Measurements from ENCODE around the gene RFPL1. TPM values are rescaled to one million over a fixed set of nuclear protein-coding genes. Genes with fewer than 3 reads are reported as not detected.

RFPL1 gene
- total RNA-seq, 1 donor from 2014 or later = not detected

GRCh38 chr22:29480262-29480511 lies 41.8 kb downstream of the RFPL1 start:
- H3K27ac ChIP-seq = no peak overlapping the region
- peaks cover 16% of the 10 kb centered on the region for H3K4me1 ChIP-seq
- H3K27me3 ChIP-seq = peaks cover 14% of the 10 kb centered on the region
- TF ChIP-seq POLR2A (IDR thresholded peaks at IDR 0.05) = no peak
- TF ChIP-seq CTCF (IDR thresholded peaks at IDR 0.05) = no peak
- no peak for TF ChIP-seq POLR2AphosphoS5 (IDR thresholded peaks at IDR 0.05; ENCODE audit: insufficient read depth in 1 of 2, low read depth in 1 of 2)
- intact Hi-C loops (cut with DNase I) = no loop called here
- no peak for DNase-seq (ENCODE audit: extremely low spot score in 2 of 2)
- no peaks in the 10 kb centered on the region for H3K9me3 ChIP-seq
- peak overlapping the region in 1 of 2 donors; percentile 40 for H3K4me3 ChIP-seq
- no peaks in the 10 kb centered on the region for H3K36me3 ChIP-seq

- DNase-seq (ENCODE audit: extremely low spot score in 2 of 2) = no peak
- Histone ChIP-seq H3K4me1 (peaks cover 16% of the 10 kb centered on the region), H3K27ac (no peak overlapping the region), H3K27me3 (peaks cover 14% of the 10 kb centered on the region), H3K9me3 (no peaks in the 10 kb centered on the region), H3K4me3 (peak overlapping the region; percentile 5 to 40), H3K36me3 (no peaks in the 10 kb centered on the region)
- intact Hi-C loops (cut with DNase I) = no loop called here
- TF ChIP-seq POLR2AphosphoS5 (IDR thresholded peaks at IDR 0.05; ENCODE audit: insufficient read depth in 1 of 2, low read depth in 1 of 2) (no peak), CTCF (IDR thresholded peaks at IDR 0.05) (no peak), POLR2A (IDR thresholded peaks at IDR 0.05) (no peak)
Observed at GRCh38 chr22:29480512-29481264, 42.3 kb downstream of the RFPL1 start.

GRCh38 chr22:29481265-29482000 lies 43.0 kb downstream of the RFPL1 start:
- peaks cover 14% of the 10 kb centered on the region for H3K27me3 ChIP-seq
- no peak for DNase-seq (ENCODE audit: extremely low spot score in 2 of 2)
- H3K27ac ChIP-seq = no peak overlapping the region
- no peaks in the 10 kb centered on the region for H3K9me3 ChIP-seq
- H3K4me1 ChIP-seq = peaks cover 16% of the 10 kb centered on the region
- H3K36me3 ChIP-seq = no peaks in the 10 kb centered on the region
- intact Hi-C loops (cut with DNase I) = no loop called here
- H3K4me3 ChIP-seq = peak overlapping the region; percentile 5 to 40
- TF ChIP-seq POLR2AphosphoS5 (IDR thresholded peaks at IDR 0.05; ENCODE audit: insufficient read depth in 1 of 2, low read depth in 1 of 2) (no peak), CTCF (IDR thresholded peaks at IDR 0.05) (no peak), POLR2A (IDR thresholded peaks at IDR 0.05) (no peak)

GRCh38 chr22:29482253-29482652 lies 43.9 kb downstream of the RFPL1 start:
- H3K27ac ChIP-seq = no peak overlapping the region
- H3K9me3 ChIP-seq = no peaks in the 10 kb centered on the region
- DNase-seq (ENCODE audit: extremely low spot score in 2 of 2) = no peak
- H3K27me3 ChIP-seq = peaks cover 14% of the 10 kb centered on the region
- H3K4me3 ChIP-seq = no peak overlapping the region
- TF ChIP-seq POLR2AphosphoS5 (IDR thresholded peaks at IDR 0.05; ENCODE audit: insufficient read depth in 1 of 2, low read depth in 1 of 2) (no peak), POLR2A (IDR thresholded peaks at IDR 0.05) (no peak), CTCF (IDR thresholded peaks at IDR 0.05) (no peak)
- intact Hi-C loops (cut with DNase I) = no loop called here
- peaks cover 16% of the 10 kb centered on the region for H3K4me1 ChIP-seq
- no peaks in the 10 kb centered on the region for H3K36me3 ChIP-seq

GRCh38 chr22:29482726-29483125 lies 44.3 kb downstream of the RFPL1 start:
- no peak overlapping the region for H3K27ac ChIP-seq
- TF ChIP-seq CTCF (IDR thresholded peaks at IDR 0.05) (no peak), POLR2AphosphoS5 (IDR thresholded peaks at IDR 0.05; ENCODE audit: insufficient read depth in 1 of 2, low read depth in 1 of 2) (no peak), POLR2A (IDR thresholded peaks at IDR 0.05) (no peak)
- H3K4me3 ChIP-seq = no peak overlapping the region
- no peaks in the 10 kb centered on the region for H3K9me3 ChIP-seq
- H3K4me1 ChIP-seq = peaks cover 16% of the 10 kb centered on the region
- H3K27me3 ChIP-seq = peaks cover 14% of the 10 kb centered on the region
- H3K36me3 ChIP-seq = no peaks in the 10 kb centered on the region
- intact Hi-C loops (cut with DNase I) = no loop called here
- no peak for DNase-seq (ENCODE audit: extremely low spot score in 2 of 2)

All from vagina (tissue), 2 donors.